Measurements from ENCODE around the gene BARHL1. TPM values are rescaled to one million over a fixed set of nuclear protein-coding genes. Genes with fewer than 3 reads are reported as not detected.

The BARHL1 gene
- not detected for total RNA-seq

GRCh38 chr9:132582276-132582785 lies at the start of gene BARHL1:
BARHL1 (plus strand) TSS chr9:132582606; CDS start chr9:132582798, 192 bp downstream.
- no peak for DNase-seq

GRCh38 chr9:132534832-132535231 lies 47.6 kb upstream of the BARHL1 start:
- no peak for DNase-seq

- DNase-seq: no peak
Observed at GRCh38 chr9:132536124-132536523, 46.3 kb upstream of the BARHL1 start.

GRCh38 chr9:132537352-132537751 lies 45.1 kb upstream of the BARHL1 start:
- no peak for DNase-seq

- DNase-seq: no peak
Observed at GRCh38 chr9:132538071-132538470, 44.3 kb upstream of the BARHL1 start.

- DNase-seq: no peak
Observed at GRCh38 chr9:132539096-132539495, 43.3 kb upstream of the BARHL1 start.

- no peak for DNase-seq
Observed at GRCh38 chr9:132541051-132541450, 41.4 kb upstream of the BARHL1 start.

GRCh38 chr9:132541870-132542830 lies 40.3 kb upstream of the BARHL1 start:
- DNase-seq: no peak

- no peak for DNase-seq
Observed at GRCh38 chr9:132543251-132543650, 39.2 kb upstream of the BARHL1 start.

GRCh38 chr9:132543960-132544359 lies 38.4 kb upstream of the BARHL1 start:
- DNase-seq: no peak

GRCh38 chr9:132545578-132545977 lies 36.8 kb upstream of the BARHL1 start:
- no peak for DNase-seq

- DNase-seq: peak; percentile 14
Observed at GRCh38 chr9:132546148-132547051, 36.0 kb upstream of the BARHL1 start.

- DNase-seq: no peak
Observed at GRCh38 chr9:132547052-132547431, 35.4 kb upstream of the BARHL1 start.

- DNase-seq: no peak
Observed at GRCh38 chr9:132547436-132547835, 35.0 kb upstream of the BARHL1 start.

- no peak for DNase-seq
Observed at GRCh38 chr9:132547976-132548730, 34.3 kb upstream of the BARHL1 start.

- DNase-seq: no peak
Observed at GRCh38 chr9:132548751-132549640, 33.4 kb upstream of the BARHL1 start.

GRCh38 chr9:132551556-132551955 lies 30.9 kb upstream of the BARHL1 start:
- no peak for DNase-seq

- no peak for DNase-seq
Observed at GRCh38 chr9:132552041-132552440, 30.4 kb upstream of the BARHL1 start.

- no peak for DNase-seq
Observed at GRCh38 chr9:132554755-132555154, 27.7 kb upstream of the BARHL1 start.

GRCh38 chr9:132555528-132555927 lies 26.9 kb upstream of the BARHL1 start:
- no peak for DNase-seq

GRCh38 chr9:132556235-132556634 lies 26.2 kb upstream of the BARHL1 start:
- no peak for DNase-seq
